GM23248 (cell line): ENCODE data around the gene PRMT5.

Experiments
- EZH2 ChIP-seq: fragments of 200-600 bp; sonication (generic); IDR thresholded peaks from 2 replicates; pipeline ENCODE4 v1.6.1; 2018; ENCODE audit warnings: antibody characterized with exemption, mild to moderate bottlenecking; ENCODE audit not compliant: insufficient read depth, poor library complexity, severe bottlenecking
- EZH2phosphoT487 ChIP-seq: fragments of 200-600 bp; sonication (generic); IDR thresholded peaks from 2 replicates; pipeline ENCODE4 v1.6.1; 2018; ENCODE audit warnings: antibody characterized with exemption, moderate library complexity, mild to moderate bottlenecking, low read depth; ENCODE audit not compliant: insufficient read depth

GRCh38 chr14:22962061-22962676 is 33.0 kb upstream of the PRMT5 start:
- TF ChIP-seq EZH2 (no peak), EZH2phosphoT487 (no peak)
